Measurements from ENCODE around the gene VSTM1.
"Not testable (repeated sequence)": the region's sequence is repeated elsewhere in the genome, so short reads cannot be mapped to it uniquely, and the experiment has no call there.

DNA sequence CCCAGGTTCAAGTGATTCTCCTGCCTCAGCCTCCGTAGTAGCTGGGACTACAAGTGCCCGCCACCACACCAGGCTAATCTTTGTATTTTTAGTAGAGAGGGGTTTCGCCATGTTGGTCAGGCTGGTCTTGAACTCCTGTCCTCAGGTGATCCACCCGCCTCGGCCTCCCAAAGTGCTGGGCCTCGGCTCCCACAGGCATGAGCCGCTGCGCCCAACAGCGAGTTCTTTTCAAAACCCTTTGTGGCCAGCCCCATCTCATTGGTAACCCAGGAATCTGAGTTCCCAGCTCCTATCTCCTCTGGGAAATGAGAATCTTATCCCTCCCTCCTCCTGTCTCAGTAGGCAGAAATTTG, 36.2 kb upstream of the VSTM1 start:
- TF ChIP-seq, protein P1, sequence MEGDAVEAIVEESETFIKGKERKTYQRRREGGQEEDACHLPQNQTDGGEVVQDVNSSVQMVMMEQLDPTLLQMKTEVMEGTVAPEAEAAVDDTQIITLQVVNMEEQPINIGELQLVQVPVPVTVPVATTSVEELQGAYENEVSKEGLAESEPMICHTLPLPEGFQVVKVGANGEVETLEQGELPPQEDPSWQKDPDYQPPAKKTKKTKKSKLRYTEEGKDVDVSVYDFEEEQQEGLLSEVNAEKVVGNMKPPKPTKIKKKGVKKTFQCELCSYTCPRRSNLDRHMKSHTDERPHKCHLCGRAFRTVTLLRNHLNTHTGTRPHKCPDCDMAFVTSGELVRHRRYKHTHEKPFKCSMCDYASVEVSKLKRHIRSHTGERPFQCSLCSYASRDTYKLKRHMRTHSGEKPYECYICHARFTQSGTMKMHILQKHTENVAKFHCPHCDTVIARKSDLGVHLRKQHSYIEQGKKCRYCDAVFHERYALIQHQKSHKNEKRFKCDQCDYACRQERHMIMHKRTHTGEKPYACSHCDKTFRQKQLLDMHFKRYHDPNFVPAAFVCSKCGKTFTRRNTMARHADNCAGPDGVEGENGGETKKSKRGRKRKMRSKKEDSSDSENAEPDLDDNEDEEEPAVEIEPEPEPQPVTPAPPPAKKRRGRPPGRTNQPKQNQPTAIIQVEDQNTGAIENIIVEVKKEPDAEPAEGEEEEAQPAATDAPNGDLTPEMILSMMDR (IDR thresholded peaks at IDR 0.05), result not testable (repeated sequence)
- not testable (repeated sequence) for TF ChIP-seq POLR2A, POLR2AphosphoS5 (IDR thresholded peaks at IDR 0.05)

Data from prostate gland (tissue), 2 donors.